Dedifferentiated amniotic fluid mesenchymal stem cell (primary cell): Measurements from ENCODE around the gene LDHAL6B.

Experiments
- DNase-seq: peaks from one replicate; pipeline ENCODE4 v3.0.0-alpha.2; 2016; ENCODE audit errors: extremely low spot score

LDHAL6B gene

DNA sequence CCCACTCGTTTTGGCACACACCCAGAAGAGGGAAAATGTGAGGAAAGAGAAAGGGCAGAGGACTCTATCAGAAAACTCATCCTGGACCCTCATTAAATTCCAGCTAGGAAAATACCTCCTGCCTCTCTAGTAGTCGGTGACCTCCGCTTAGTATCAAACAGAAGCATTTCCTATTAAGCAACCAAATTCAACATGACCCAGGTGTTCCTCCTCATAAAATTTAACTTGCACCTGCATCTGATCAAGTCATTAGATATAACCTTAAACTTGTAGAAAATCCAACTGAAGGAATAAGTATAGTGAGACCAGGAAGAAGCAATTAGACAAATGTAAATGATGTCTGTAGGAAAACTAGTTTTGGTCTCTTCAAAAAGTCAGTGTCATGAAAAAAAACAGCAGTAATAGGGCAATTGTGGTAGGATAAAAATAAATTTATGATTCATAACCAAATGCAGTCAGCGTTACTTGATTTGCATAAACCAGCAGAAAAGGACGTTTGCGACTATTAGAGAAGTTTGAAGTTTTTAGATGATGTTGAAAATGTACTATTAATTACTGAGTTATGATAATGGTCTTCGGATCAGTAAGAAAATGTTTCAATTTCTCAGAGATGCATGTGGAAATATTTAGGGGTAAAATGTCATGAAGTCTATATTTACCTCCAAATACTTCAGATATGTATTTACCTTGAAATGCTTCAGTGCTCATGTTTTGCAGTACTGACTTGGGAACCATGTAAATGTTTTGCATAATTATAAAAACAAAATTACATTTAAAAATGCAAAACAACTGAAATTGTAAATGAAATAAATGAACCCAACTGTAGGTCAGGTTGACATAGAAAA is 44.6 kb downstream of the LDHAL6B start:
- DNase-seq = no peak

DNA sequence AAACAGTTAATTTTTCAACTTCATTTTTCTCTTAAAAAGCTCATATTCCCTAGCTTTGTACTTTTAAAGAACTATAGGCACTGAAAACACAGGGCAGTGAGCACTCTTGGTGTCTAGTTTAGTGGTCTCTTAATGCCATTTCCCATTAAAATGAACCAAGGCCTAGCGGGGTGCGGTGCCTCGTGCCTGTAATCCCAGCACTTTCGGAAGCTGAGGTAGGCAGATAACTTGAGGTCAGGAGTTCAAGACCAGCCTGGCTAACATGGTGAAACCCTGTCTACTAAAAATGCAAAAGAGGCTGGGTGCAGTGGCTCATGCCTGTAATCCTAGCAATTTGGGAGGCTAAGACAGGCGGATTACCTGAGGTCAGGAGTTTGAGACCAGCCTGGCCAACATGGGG is 45.5 kb downstream of the LDHAL6B start:
- DNase-seq = no peak

DNA sequence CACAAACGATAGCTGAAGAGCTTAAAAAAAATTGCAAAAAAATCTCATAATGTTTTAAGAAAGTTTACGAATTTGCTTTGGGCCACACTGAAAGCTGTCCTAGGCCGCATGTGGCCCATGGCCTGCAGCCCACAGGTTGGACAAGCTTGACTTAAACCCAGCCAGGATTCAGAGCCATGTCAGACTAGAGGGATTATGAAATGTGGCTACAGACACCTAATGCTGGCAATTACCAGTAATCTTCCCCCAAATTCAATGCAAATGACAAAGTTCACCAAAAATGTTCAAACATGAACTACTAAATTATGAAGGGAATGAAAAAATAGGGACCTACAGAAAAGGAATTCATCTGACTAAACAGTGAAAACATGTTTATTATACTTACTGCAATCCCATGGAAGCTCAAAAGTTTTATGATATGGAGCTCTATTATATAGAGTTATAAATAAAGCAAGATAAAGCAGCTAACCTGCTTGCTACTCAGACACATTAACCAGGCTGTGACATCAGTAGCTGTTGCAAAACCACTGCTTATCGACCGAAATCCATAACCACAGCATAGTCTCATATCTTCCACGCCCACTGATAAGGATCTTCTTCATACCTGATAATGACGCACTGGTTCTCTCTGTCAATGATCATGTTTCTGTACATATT is 49.2 kb downstream of the LDHAL6B start:
- DNase-seq = no peak

DNA sequence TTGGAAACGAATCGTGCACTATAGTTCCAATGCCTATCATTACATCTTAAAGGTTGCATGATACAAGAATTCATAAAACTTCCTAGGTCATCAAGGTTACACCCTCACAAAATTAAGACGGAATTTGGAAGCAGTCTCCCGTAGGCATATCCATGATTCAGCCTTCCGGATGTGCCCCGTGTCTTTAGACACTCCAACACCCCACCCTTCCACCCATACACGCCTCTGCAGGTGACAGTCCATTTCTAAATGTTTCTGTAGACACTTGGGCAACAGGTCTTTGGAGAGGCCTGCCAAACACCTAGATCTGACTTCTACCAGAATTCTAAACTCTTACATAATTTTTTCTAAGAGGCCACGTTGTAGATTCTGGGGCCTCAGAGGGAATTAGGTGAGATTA is 49.8 kb downstream of the LDHAL6B start:
- DNase-seq = no peak

DNA sequence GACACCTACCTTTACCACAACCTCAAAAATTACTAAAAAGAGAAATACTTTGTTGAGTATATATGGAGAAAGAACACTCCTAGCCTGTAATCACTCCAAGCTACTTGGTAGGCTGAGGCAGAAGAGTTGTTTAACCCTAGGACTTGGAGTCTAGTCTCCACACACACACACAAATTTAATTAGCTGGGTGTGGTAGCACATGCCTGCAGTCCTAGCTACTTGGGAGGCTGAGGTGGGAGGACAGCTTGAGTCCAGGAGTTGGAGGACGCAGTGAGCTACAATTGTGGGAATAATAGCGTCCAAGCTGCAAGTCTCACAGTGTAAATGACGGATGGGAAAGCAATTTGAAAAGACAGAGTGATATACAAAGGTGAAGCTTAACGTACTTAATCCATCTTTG is 50.5 kb downstream of the LDHAL6B start:
- no peak for DNase-seq
